ENCODE measurements around the gene FRYL.
"Not testable (repeated sequence)": the region's sequence is repeated elsewhere in the genome, so short reads cannot be mapped to it uniquely, and the experiment has no call there.

Gene FRYL

GRCh38 chr4:48694824-48695223 is 85.3 kb downstream of the FRYL start:
- DNase-seq, result no peak

DNA sequence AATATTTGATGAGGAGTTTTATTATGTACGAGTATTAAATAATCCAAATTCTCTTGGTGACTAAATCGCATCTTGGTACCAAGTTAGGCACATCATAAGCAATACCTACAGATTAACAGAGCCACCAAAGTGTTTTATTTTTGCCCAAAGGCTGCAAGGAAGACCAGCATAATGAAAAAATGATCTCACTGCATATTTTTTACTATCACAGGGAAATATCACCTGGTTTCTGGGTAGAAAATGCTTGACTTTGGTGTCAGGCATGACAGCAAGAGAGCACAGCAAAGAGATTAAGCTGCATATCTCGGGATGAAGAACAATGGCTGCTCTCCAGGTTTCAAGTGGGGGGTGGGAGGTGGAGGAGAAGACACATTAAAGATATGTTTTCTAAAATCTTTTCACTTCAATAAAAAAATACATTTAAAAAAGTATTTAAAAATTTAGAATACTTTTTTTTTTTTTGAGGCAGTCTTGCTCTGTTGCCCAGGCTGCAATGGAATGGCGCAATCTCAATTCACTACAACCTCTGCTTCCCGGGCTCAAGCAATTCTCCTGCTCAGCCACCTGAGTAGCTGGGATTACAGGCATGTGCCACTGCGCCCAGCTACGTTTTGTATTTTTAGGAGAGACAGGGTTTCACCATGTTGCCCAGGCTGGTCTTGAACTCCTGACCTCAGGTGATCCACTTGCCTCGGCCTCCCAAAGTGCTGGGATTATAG is 86.1 kb downstream of the FRYL start:
- no peak for DNase-seq

DNA sequence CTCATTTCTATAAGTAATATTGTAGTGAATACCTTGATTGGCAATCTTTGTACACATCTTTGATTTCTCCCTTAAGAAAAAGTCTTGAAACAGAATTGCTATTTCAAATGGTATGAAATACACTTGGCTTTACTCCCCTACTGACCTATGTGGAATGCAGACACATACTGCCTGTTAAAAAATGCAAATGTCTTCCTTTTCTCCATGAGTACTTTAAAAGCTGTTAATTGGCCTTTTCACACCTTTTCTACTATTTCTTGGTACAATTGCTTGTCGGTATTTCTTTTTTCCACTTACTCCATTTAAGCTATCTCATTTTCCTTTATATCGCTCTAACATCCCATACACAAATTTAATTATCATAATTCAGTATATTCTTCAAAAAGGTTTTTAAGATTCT is 87.2 kb downstream of the FRYL start:
- no peak for DNase-seq

DNA sequence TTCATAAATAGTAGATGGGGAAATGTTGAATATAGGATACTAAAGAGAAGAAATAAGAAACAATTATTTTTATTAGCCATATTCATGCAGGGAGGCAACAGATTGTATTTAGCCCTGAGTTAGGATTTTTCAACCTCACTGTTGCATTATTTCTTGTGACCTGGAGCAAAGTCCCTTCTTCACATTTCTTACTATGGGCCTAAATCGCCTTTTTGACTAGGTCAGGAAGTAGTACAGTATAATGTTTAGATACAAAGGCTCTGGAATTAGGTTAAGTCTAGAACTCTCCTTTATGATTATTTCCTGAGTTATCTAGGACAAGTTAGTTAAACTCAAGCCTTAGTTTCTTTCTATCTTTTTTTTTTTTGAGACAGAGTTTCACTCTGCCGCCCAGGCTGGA is 88.0 kb downstream of the FRYL start:
- DNase-seq, result no peak

DNA sequence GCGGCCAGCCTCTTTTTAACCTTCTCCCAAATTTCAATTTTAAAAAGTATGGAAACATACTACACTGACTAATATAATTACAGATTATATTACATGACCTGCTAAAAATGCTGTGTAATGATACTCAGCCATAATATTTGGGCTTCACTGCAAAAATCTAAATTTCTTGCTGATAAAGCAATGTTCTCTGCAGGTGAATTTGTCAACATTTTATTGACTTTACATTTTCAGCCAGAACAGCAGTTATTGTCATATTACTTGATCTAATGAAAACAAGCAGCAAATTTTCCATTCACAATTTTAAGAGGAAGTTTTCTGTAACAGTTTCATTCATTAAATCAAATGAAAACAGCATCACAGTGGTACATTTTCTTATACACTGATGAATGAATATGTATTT is 91.1 kb downstream of the FRYL start:
- DNase-seq, result no peak

DNA sequence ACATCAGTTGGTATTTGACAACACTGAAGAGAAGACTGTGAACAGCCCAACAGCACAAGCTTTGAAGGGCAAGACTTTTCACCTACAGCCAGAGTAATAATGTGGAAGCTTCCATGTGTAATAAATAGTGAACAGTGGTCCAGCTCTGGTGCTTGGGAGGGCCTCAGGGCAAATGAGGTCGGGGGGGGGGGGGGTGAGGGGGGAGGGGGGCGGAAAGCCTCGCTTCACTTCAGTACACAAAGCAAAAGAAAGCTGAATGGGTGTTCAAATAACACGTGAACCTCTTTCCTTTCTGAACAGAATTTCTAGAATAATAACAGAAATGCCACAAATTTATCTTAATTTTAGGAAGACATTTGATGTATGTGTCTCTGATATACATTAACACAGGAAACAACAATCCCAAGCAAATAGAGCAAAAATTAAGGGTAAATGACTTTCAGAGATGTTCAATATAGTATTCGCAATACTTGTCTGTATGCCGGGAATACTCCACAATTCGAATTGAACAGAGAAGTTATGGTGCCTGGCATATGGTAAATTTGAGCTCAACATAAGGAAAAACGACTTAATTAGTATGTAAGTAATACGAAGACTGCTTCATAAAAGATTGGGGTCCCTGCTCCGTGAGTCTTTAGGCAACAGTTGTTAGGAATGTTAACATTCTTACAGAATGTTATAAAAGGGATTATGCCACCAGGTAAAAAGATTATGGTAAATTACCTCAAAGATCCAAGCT is 92.6 kb downstream of the FRYL start:
- no peak for DNase-seq

- no peak for DNase-seq
Observed at GRCh38 chr4:48686369-48686768, 93.7 kb downstream of the FRYL start.

- DNase-seq, result no peak
Observed at GRCh38 chr4:48683784-48684666, 96.1 kb downstream of the FRYL start.

GRCh38 chr4:48682870-48683269 is 97.2 kb downstream of the FRYL start:
- DNase-seq, result not testable (repeated sequence)

DNA sequence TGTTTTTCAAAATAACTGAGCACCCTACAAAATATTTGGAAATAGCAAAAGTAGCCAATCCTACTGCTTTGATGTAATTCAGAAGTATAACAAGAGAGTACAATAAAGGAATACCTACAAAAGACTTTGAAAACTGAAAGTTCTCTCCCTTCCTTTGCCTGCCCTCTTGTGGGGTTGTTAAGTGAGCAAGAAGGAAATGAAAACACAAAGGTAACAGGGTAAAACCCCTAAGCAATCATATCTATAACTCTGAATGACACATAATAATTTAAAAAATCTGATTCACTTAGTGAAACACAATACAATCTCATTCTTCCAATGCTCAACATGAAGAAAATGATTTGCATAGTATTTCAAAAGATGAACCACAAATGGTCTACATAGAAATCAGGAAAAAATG is 98.2 kb downstream of the FRYL start:
- DNase-seq, result peak in 1 of 2 donors; percentile 28

DNA sequence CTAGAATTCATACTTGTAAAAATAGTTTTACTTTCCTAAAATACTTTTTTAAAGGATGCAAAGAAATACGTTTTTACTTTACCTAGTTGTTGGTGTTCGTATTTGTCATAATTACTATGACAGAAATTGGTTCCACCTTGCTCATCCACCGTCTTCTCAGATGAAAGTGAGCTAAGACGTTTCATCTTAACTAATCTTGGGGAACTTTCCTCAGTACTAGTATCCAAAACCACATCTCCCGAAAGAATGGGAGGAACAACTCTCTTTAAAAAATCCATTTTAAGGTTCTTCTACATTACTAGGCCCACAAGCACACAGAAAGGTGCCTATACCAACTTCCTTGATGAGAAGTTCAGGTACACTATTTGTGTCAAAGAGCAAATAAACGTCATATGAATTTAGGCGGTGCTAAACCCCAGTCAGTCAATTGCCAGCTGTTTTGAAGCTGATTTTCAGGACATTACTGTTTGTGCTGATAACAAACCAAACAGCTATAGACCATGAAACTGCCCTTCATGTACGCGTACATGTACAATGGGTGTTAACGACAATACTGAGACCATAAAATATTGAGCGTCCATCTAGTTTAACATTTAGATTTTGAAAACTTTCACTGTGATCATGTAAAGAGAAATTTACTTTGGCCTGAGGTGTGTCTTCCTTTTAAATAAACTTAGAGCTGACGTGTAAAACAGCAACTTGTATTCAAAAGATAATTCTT is 99.1 kb downstream of the FRYL start:
- DNase-seq, result no peak

- no peak for DNase-seq
Observed at GRCh38 chr4:48673537-48673936, 106.5 kb downstream of the FRYL start.

DNA sequence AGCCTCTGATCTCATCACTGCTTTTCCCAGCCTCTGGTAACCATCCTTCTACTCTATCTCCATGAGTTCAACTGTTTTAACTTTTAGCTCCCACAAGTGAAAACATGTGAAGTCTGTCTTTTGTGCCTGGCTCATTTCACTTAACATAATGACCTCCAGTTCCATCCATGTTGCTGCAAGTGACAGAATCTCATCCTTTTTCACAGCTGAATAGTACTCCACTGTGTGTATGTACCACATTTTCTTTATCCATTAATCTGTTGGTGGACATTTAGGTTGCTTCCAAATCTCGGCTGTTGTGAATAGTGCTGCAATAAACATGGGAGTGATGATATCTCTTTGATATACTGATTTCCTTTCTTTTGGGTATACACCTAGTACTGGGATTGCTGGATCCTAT is 109.5 kb downstream of the FRYL start:
- DNase-seq, result no peak

- DNase-seq, result no peak
Observed at GRCh38 chr4:48669086-48669485, 111.0 kb downstream of the FRYL start.

DNA sequence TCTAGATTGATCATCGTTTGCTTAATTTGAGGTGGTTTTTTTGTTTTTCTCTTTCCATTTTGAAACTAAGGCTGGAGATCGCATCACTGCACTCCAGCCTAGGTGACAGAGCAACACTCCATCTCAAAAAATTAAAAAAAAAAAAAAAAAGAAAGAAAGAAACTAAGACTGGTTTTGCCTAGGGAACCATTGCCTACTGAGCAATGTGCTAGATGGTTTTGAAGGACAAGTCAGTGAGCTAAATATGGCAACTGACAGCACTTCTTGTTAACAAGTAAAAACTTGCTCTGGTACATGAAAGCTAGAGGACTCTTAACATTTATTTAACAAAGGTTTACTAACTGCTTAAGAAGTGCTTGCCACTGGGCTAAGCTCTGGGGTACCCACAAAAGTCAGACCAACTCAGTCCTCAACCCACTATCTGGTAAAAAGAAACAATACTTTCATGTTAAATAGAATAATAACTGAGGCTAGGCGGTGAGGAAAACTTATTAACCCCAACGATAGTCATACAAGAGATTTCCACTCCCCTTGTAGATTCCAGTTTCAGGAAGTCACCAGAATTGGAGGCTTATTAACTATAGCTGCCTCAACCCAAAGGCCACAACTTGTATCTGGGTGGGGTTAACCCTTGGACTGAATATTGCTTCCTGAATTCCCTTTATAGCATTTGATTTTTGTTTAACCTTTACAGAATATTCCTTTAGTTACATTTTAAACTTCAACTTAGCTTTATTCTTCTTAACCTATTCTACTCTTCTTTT is 111.6 kb downstream of the FRYL start:
- DNase-seq, result no peak

DNA sequence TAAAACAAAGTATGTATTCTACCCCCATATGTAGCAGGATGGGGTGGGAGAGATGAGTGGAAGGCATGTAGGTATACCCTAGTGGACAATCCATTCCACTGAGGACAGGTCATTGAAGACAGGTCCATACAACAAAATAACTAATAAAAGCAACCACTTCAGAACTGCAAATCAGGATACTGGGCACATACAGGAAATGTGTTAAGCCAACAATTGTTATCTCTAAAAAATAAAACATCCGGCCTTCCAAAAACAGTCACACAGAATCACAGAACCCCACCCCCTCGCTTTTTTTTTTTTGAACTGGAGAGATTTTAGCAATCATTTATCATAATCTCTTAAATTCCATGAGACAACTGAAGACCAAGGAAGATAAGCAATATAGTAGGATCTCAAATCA is 112.9 kb downstream of the FRYL start:
- DNase-seq, result no peak

DNA sequence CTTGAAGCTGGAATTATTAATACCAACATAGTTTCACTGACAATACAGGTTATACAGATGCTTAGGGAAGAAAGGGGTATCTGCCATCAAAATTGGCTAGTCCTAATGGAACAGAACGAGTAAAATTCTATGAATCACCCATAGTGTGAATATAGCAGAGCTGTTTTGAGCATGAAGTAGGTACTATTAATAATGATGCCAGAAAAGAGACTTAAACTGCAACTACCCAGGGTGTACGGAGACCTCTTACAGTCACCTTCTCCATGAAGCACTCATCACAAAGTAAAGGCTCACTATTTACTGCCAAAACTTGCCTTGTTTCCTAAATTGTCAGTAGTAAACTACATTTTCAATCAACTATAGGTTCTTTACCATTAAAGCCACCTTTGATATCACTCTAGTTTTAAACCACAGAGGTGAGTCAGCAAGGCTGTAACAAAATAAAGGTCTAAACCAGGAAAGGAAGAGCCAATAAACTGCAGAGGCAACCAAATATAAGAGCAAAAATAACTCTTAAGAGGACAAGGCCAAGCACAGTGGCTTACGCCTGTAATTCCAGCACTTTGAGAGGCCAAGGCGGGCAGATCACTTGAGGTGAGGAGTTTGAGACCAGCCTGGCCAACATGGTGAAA is 114.4 kb downstream of the FRYL start:
- DNase-seq, result no peak

DNA sequence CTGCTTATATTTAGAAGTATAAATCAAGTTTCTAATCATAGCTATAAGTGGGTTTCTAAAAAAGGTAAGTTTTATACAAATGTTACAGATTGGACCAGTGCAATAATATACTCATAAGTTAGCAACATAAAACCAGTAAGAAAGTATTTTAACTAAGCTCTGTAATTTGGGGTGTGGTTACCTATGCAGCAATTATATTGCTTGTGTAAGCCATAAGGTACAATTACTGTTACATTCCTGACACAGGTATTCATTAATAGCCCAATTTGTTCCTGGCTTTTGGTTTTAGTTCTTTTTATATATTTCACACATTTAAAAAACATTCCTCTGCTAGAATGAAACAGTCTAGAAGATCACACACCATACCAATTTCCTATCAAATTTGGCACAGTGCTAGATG is 115.1 kb downstream of the FRYL start:
- no peak for DNase-seq

DNA sequence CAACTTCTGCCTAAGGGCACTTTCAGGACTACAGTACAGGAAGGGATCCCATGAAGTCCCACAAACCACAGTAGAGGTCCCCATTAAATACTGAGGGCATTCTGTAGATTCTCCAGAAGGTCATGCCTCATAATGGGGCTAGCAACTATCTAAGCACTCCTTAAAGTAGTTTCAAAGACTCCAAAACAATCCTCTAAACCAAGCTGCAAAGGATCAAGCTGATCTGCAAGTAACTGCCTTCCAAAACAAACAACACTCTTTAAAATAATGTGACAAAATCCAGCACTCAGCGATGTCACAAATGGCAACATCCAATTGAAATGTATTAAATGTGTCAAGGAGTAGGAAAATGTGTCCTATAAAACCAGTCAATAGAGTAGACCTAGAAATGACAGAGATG is 118.7 kb downstream of the FRYL start:
- DNase-seq, result no peak

- no peak for DNase-seq
Observed at GRCh38 chr4:48660347-48660746, 119.7 kb downstream of the FRYL start.

DNA sequence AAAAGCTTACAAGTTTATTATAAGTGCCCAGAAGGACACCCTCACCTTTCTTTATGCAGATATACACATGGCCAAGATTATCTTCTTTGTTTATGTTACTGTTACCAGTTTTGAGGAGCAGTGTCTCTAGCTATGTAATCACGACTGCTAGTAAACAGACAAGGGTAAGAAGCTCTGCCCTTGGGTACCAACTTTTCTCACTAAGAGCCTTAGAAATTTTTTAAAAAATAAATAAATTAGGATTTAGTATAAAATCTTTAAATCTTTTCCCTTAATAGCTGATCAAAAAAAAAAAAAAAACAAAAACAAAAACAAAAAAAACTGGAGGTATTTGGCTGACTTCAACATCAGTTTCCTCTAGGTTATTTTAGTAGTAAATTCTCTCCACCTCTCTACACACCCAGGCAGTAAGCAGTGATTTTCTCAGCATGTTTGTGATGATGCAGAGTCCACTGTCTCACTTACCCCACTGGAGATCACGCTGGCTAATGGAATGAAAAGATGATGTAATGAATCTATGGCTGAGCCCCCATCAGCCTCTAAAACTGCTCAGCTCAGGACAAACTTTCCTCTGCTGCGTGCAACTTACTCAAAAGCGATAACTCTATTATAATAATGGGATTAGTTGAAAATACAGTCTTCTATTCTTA is 125.9 kb downstream of the FRYL start:
- no peak for DNase-seq

Measured in stimulated activated CD4-positive, alpha-beta T cell treated with anti-CD3 and anti-CD28 coated beads, Interleukin-2, amount 100 ng/mL, for 24 hours (primary cell).